Posterior cingulate gyrus (tissue), 11 donors: ENCODE results near the gene AKT2.
A peak's percentile ranks its signal among the peaks of the same experiment; 100 is the strongest.

ENCODE experiments used
- DNase-seq, 10 donors: peaks; one replicate each; pipeline versions ENCODE4 v3.0.0 to v3.0.0-alpha.2; 2020 to 2021; ENCODE audit warnings: mixed read lengths in 3 of 10
- intact Hi-C: fragments of 100-400 bp; cut with DNase I; formaldehyde crosslinking; loops from one replicate; pipeline ENCODE4 v1.15.1; 2023

AKT2 gene

GRCh38 chr19:40241809-40242384 is 43.2 kb downstream of the AKT2 start:
- DNase-seq: peak; percentile 72 to 97 (median 78)
- intact Hi-C loops: loop anchor here (5.0 kb wide), 1 partner anchor 40 kb away; no protein-coding TSS in a partner anchor

- intact Hi-C loops: loop anchor here (5.0 kb wide), 1 partner anchor 41 kb away; no protein-coding TSS in a partner anchor
- DNase-seq: peak in 3 of 10 donors; percentile 70 to 83 (median 76)
Measured at GRCh38 chr19:40241125-40241808, 43.9 kb downstream of the AKT2 start.

- DNase-seq: peak in 3 of 10 donors; percentile 47 to 77 (median 48)
- intact Hi-C loops: loop anchor here (5.0 kb wide), 1 partner anchor 42 kb away; no protein-coding TSS in a partner anchor
Measured at GRCh38 chr19:40240332-40240731, 44.8 kb downstream of the AKT2 start.

- peak in 3 of 10 donors; percentile 63 to 70 (median 65) for DNase-seq
- intact Hi-C loops: loop anchor here (5.0 kb wide), 1 partner anchor 43 kb away; no protein-coding TSS in a partner anchor
Measured at GRCh38 chr19:40239415-40240226, 45.5 kb downstream of the AKT2 start.

GRCh38 chr19:40238775-40239174 is 46.4 kb downstream of the AKT2 start:
- DNase-seq: peak in 2 of 10 donors; percentile 29 to 41
- intact Hi-C loops: no loop called here

- intact Hi-C loops: no loop called here
- DNase-seq: peak in 2 of 10 donors; percentile 52 to 64
Measured at GRCh38 chr19:40237791-40238190, 47.4 kb downstream of the AKT2 start.

GRCh38 chr19:40236366-40236765 is 48.8 kb downstream of the AKT2 start:
- intact Hi-C loops: no loop called here
- DNase-seq: peak in 3 of 10 donors; percentile 10 to 53 (median 27)

GRCh38 chr19:40236026-40236355 is 49.2 kb downstream of the AKT2 start:
- DNase-seq: peak in 2 of 10 donors; percentile 59 to 67
- intact Hi-C loops: no loop called here

GRCh38 chr19:40235238-40236025 is 49.7 kb downstream of the AKT2 start:
- DNase-seq: peak in 1 of 10 donors; percentile 63
- intact Hi-C loops: no loop called here

- no peak for DNase-seq
- intact Hi-C loops: no loop called here
Measured at GRCh38 chr19:40234429-40235237, 50.5 kb downstream of the AKT2 start.

GRCh38 chr19:40233811-40234389 is 51.2 kb downstream of the AKT2 start:
- DNase-seq: peak in 1 of 10 donors; percentile 80
- intact Hi-C loops: no loop called here

- peak in 2 of 10 donors; percentile 61 to 79 for DNase-seq
- intact Hi-C loops: no loop called here
Measured at GRCh38 chr19:40232949-40233810, 52.0 kb downstream of the AKT2 start.

GRCh38 chr19:40232479-40232878 is 52.7 kb downstream of the AKT2 start:
- peak in 2 of 10 donors; percentile 52 to 79 for DNase-seq
- intact Hi-C loops: no loop called here

- DNase-seq: peak in 2 of 10 donors; percentile 59 to 66
- intact Hi-C loops: no loop called here
Measured at GRCh38 chr19:40231544-40232424, 53.4 kb downstream of the AKT2 start.

- no peak for DNase-seq
- intact Hi-C loops: no loop called here
Measured at GRCh38 chr19:40231057-40231456, 54.1 kb downstream of the AKT2 start.

GRCh38 chr19:40229926-40230417 is 55.2 kb downstream of the AKT2 start:
- DNase-seq: no peak
- intact Hi-C loops: no loop called here

GRCh38 chr19:40229484-40229883 is 55.7 kb downstream of the AKT2 start:
- peak in 1 of 10 donors; percentile 18 for DNase-seq
- intact Hi-C loops: no loop called here
